ENCODE data around the gene OR4F6.
"Not testable (repeated sequence)": the region's sequence is repeated elsewhere in the genome, so short reads cannot be mapped to it uniquely, and the experiment has no call there.

The OR4F6 gene
- total RNA-seq, result 0 to 0.11 (median 0) reads per million in 18 experiments

DNA sequence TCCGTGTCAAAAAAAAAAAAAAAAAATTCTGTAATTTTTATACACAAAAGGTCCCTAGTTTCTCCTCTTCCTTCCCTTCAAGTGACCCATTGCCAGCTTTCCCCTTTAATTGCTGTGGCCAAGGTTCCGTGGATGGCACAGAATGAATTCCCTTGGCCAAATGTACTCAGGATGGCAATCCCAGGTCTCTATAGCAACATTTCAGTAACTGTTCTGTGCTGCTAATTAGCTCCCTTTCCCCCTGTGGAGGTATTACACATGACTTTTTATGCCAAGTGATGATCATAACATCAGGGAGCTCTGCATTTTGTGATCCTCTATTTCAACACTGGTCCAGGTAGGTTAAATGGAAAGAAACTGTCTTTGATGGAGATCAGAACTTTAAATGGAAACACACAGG lies at the start of gene OR4F6:
OR4F6 (plus strand) TSS at position 301 of the 400 bp plus-strand sequence. CDS start 2,211 bp downstream, outside the sequence.
- no peak for DNase-seq

DNA sequence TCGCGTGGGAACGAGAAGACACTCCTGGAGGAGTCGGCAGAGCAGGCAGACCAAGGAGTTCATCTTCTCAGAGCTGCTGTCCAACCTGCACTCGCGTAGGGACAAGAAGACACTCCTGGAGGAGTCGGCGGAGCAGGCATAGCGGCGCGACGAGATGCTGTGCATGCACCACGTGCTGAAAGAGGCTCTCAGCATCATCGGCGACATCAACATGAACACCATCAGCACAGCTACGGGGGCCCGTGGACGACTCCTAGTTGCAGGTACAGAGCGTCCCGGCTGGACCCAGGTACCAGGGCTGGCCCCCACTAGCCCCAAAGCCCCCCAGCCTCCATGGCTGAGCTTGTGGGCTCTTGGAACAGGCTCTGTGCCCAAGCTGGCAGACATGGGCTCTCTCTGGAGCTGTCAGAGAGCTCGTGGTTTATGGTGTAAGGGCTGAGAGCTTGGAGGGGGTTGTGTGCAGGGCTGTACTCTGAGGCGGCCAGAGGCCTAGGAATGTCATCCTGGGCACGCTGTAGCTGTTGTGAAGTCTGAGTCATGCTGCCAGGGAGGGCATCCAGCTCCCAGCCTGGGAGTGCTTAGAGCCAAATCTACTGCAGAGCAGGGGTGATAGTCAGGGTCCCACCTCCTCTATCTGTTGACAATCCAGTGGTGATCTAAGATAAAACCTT lies 38.5 kb upstream of the OR4F6 start:
- not testable (repeated sequence) for DNase-seq

DNA sequence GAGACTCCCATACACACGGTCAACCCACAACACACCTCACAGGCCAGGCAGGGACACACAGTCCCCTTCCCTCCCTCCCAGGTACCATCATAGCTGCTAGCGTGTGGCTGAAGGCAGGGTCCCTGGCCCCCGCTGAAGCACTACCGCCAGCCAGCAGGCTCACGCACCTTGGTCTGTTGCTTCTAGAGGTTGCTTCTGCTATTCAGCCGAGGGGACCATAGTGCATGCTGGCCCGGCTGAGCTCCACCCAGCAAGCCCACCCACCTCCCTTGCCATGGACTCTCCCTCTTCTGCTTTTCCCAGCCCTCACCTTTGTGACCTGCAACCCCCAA lies 38.0 kb upstream of the OR4F6 start:
- not testable (repeated sequence) for DNase-seq

GRCh38 chr15:101765772-101766456 lies 37.4 kb upstream of the OR4F6 start:
- DNase-seq, result no peak

GRCh38 chr15:101767083-101767640 lies 36.1 kb upstream of the OR4F6 start:
- not testable (repeated sequence) for DNase-seq

GRCh38 chr15:101772921-101773320 lies 30.4 kb upstream of the OR4F6 start:
- DNase-seq, result no peak

GRCh38 chr15:101773496-101774100 lies 29.7 kb upstream of the OR4F6 start:
- no peak for DNase-seq

- no peak for DNase-seq
Measured at GRCh38 chr15:101775136-101775535, 28.2 kb upstream of the OR4F6 start.

DNA sequence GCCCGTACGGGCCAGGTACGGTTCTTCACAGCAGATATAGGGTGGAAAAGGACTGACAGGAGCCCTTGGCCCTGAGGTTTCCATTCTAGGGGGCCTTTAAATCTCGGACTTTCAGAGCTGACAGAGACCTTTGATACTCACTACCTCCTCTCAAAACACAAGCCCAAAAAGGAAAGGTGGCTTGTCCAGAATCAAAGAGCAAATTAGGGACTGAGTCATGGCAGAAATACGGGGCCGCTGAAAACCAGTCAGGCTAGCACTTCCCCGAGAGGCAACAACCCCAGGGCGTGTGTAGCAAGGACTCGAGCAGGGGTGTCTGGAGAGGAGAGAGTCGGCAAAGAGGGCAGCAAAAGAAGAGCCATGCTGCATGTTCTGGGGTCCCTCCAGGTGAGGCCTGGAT lies 24.7 kb upstream of the OR4F6 start:
- DNase-seq, result not testable (repeated sequence)

GRCh38 chr15:101780225-101780624 lies 23.1 kb upstream of the OR4F6 start:
- DNase-seq, result not testable (repeated sequence)

DNA sequence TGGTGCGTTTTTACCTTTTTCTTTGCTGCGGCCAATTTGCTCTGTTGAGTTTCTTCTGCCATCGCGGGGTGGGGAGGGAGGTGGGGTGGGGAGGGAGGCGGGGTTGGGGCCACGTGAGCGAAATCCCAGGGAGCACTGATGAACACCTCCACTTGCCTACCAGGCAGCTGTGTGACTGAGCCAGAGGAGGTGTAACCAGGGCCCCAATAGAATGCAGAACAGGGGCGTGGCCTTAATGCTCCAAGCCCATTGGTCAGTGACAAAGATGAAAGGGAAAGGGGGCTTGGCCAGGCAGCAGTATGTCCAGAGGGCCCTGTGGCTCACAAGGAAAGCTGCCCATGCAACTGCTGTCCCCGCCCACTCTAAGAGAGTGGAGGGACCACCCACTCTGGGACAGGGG lies 21.4 kb upstream of the OR4F6 start:
- DNase-seq, result no peak

DNA sequence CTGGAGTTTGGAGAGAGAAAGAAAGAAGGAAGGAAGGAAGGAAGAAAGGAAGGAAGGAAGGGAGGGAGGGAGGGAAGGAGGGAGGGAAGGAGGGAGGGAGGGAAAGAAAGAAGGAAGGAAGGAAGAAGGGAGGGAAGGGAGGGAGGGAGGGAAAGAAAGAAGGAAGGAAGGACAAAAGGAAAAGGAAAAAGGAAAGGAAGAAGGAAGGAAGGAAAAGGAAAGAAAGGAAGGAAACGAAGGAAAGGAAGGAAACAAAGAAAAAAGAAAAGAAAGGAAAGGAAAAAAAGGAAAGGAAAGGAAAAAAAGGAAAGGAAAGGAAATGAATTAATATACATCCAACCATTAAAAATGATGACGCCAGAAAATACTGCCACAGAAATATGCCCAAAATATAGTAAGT lies 18.7 kb upstream of the OR4F6 start:
- no peak for DNase-seq

- DNase-seq, result not testable (repeated sequence)
Measured at GRCh38 chr15:101786422-101786821, 16.9 kb upstream of the OR4F6 start.

GRCh38 chr15:101788001-101788400 lies 15.3 kb upstream of the OR4F6 start:
- DNase-seq, result not testable (repeated sequence)

GRCh38 chr15:101788503-101789269 lies 14.6 kb upstream of the OR4F6 start:
- DNase-seq, result not testable (repeated sequence)

- not testable (repeated sequence) for DNase-seq
Measured at GRCh38 chr15:101790748-101791147, 12.6 kb upstream of the OR4F6 start.

DNA sequence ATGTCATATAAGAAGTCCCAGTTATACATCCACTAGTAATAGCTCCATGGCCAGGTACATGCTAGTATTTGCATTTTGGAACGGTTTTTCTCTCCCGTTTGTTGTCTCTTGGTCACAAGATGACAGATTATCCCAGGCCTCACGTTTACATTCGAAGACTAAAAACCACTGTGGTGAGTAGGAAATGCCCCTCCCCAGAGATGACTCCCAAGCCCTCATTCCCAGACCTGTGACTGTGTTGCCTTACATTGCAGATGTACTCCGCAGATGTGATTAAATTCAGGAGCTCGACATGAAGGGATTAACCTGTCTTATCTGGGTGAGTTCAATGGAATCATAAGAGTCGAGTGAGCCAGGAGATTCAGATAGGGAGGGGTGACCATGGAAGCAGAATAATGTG lies 9.3 kb upstream of the OR4F6 start:
- DNase-seq, result not testable (repeated sequence)

GRCh38 chr15:101795455-101795854 lies 7.9 kb upstream of the OR4F6 start:
- no peak for DNase-seq

GRCh38 chr15:101799665-101800064 lies 3.6 kb upstream of the OR4F6 start:
- DNase-seq, result no peak

DNA sequence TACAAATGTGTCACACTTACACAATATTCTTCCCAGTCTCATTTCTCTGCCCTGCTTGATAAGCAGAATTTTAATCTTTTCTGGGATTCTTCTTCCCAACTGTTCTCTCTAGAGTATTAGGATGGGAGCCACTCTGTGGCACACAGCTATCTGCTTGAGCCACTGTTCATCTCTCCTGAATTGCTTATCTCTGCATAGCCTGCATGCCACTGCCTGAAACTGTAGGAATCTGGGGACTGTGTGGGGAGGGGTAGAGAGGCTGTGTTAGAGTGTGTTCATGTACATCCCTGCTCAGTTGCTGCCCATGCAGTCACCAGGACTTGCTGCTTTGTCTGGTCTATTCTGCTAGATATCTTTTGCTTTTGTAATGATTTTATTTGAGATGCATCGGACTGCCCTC lies 2.3 kb upstream of the OR4F6 start:
- DNase-seq, result no peak

DNA sequence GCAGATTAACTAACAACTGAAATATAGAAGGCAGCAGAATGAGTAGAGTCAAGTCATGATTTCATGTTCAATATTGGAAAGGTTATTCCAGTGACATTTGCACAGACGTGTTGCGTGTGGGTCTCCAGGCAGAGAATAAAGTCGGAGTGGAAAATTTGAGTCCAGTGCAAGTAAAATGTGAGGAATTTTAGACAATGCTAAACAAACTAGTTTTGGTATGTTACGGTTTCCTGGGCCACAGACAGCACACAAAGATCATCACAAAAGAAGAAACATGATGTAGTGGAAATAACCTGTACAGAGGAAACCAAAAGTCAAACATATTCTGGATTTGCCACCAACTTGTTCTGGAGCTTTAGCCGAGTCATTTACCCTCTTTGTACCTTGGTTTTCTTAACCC lies 367 bp downstream of the OR4F6 start:
- no peak for DNase-seq

DNA sequence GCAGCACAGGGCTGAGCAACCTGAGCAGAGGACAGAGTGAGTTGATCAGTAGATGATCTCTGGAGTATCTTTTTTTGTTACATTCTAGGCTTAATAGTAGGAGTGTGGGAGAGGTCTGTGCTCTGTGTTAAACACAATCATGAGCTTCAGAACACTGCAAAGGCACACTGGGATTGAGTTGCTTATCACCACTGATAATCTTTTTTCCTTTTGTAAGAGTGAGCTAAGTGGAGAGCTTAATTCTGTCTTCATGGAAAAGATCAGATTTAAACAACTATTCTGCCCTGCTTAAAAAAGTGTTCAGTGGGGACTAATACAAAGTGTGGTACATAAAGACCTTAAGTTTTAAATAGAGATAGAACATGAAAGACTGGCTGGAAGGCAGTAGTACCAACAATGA lies 1.1 kb downstream of the OR4F6 start:
- DNase-seq, result no peak

- DNase-seq, result no peak
Measured at GRCh38 chr15:101804941-101805340, 1.6 kb downstream of the OR4F6 start.
